Immature natural killer cell (primary cell): ENCODE results near the gene MCM6. TPM values are rescaled to one million over a fixed set of nuclear protein-coding genes. Genes with fewer than 3 reads are reported as not detected.

Source experiments
- polyA plus RNA-seq, 3 donors: library from polyadenylated mRNA; unstranded; fragments of 300-500 nt; fragmentation: Illumina TruSeq; gene quantifications; one replicate each; pipeline ENCODE4 v1.2.3, GENCODE V29; 2021

The MCM6 gene
- polyA plus RNA-seq, 3 donors from 2014 or later = 10.6 to 18.0 (median 17.0) TPM

Other genes with a start within 250 kb of the MCM6 start
- 100 to 1,000 TPM in 1 of 3 donors, 10 to 100 TPM in 2; 79.4 to 101 (median 99.5) TPM for gene UBXN4, start 134.6 kb downstream of the MCM6 start, polyA plus RNA-seq
- not detected for gene LCT, start 39.3 kb downstream of the MCM6 start, polyA plus RNA-seq
- gene DARS1, start 109.2 kb upstream of the MCM6 start, polyA plus RNA-seq = 100 to 1,000 TPM in 1 of 3 donors, 10 to 100 TPM in 2; 63.5 to 132 (median 86.1) TPM
- 100 to 1,000 TPM; 147 to 758 (median 582) TPM for gene CXCR4, start 241.7 kb upstream of the MCM6 start, polyA plus RNA-seq